Uterus (tissue), 2 donors: Measurements from ENCODE around the gene CBX2.
"Not testable (repeated sequence)": the region's sequence is repeated elsewhere in the genome, so short reads cannot be mapped to it uniquely, and the experiment has no call there.

Source experiments
- POLR2A ChIP-seq, 2 donors: fragments of 450-650 bp; IDR thresholded peaks; one replicate each; pipeline ENCODE4 v1.6.1; 2016; ENCODE audit warnings: antibody characterized with exemption in 2 of 2, mild to moderate bottlenecking in 1 of 2, moderate library complexity in 1 of 2
- TF ChIP-seq, protein P1 (sequence below), 4 experiments: fragments of 200-600 bp in 2 of 4; fragments of 450-650 bp in 2 of 4; sonication (generic) in 2 of 4; IDR thresholded peaks; one replicate each; pipeline ENCODE4 v1.5.1; 2016 to 2019; ENCODE audit warnings: antibody characterized with exemption in 4 of 4, mild to moderate bottlenecking in 2 of 4, moderate library complexity in 1 of 4

- TF ChIP-seq, protein P1, sequence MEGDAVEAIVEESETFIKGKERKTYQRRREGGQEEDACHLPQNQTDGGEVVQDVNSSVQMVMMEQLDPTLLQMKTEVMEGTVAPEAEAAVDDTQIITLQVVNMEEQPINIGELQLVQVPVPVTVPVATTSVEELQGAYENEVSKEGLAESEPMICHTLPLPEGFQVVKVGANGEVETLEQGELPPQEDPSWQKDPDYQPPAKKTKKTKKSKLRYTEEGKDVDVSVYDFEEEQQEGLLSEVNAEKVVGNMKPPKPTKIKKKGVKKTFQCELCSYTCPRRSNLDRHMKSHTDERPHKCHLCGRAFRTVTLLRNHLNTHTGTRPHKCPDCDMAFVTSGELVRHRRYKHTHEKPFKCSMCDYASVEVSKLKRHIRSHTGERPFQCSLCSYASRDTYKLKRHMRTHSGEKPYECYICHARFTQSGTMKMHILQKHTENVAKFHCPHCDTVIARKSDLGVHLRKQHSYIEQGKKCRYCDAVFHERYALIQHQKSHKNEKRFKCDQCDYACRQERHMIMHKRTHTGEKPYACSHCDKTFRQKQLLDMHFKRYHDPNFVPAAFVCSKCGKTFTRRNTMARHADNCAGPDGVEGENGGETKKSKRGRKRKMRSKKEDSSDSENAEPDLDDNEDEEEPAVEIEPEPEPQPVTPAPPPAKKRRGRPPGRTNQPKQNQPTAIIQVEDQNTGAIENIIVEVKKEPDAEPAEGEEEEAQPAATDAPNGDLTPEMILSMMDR (IDR thresholded peaks at IDR 0.05): not testable (repeated sequence)
- not testable (repeated sequence) for TF ChIP-seq POLR2A (IDR thresholded peaks at IDR 0.05)
Measured at GRCh38 chr17:79772726-79773125, 5.2 kb upstream of the CBX2 start.
